HG03442 (cell line): Measurements from ENCODE around the gene ASB12.
A peak's percentile ranks its signal among the peaks of the same experiment; 100 is the strongest.
"Not testable (repeated sequence)": the region's sequence is repeated elsewhere in the genome, so short reads cannot be mapped to it uniquely, and the experiment has no call there.

Experiments
- ATAC-seq: cut with Tn5 transposase; IDR thresholded peaks from one replicate; pipeline ENCODE4 v1.9.1; 2021; ENCODE audit warnings: mild to moderate bottlenecking, moderate library complexity; ENCODE audit not compliant: unreplicated experiment

Gene ASB12, protein sequence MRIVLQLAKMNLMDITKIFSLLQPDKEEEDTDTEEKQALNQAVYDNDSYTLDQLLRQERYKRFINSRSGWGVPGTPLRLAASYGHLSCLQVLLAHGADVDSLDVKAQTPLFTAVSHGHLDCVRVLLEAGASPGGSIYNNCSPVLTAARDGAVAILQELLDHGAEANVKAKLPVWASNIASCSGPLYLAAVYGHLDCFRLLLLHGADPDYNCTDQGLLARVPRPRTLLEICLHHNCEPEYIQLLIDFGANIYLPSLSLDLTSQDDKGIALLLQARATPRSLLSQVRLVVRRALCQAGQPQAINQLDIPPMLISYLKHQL

DNA sequence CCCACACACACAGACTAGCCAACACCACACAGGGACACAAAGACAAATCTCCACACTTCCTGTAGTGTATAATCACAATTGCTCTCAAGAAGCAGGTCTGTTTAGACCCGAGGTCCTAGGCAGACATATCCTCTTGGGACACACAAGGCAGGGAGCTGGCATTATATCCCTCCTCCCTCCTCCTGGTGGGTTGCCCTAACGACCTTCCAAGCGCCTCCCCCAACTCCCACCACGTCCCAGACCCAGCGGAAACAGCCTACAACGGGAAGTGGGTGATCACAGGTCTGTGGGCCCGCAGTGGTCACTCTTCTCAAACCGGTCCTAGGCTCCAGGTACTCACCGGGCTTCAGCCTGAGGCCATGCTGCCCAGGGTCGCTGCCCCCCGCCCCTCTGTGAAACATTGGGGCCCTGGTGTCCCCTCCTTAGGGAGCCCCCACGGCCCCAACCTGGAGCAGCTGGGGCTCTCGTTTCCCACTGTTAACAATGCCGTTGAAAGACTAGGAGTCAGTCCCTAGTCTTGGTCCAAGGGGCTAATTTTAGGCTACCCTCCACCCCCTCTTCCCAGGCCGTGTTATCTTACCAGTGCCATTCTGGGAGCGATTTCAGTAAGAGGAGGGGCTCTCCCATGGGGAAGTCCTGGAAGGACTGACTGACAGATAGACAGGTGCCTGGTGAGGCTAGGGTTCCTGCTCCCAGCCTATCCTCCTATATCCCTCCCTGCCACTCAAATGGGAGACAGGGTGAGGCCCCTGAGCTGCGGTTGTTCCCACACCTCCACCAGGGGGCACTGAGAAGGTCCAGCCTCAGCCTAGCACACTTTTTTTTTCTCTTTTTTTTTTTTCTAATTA lies at the start of gene ASB12:
TSS of gene ASB12 (minus strand) at position 485 of the 848 bp plus-strand sequence. CDS start 4,957 bp downstream, outside the sequence.
- ATAC-seq = no peak

DNA sequence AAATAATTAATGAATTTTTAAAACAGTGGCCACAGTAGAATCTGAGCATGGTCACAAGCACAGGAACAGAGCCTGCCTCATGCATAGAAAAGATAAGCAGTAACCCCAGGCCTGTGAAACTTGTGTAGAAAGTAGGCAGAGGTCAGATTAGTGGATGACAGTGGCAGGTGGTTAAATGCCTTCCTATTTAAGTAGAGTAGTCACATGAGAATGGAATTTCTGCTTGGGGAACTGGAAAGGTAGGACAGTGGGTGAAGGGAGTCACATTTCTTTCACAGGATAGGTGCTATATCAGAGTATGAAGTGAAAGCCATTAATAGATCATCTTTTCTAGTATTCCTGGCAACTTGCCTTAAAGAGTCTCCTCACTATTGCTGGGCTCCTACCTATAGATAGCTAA lies 34.9 kb upstream of the ASB12 start:
- no peak for ATAC-seq

DNA sequence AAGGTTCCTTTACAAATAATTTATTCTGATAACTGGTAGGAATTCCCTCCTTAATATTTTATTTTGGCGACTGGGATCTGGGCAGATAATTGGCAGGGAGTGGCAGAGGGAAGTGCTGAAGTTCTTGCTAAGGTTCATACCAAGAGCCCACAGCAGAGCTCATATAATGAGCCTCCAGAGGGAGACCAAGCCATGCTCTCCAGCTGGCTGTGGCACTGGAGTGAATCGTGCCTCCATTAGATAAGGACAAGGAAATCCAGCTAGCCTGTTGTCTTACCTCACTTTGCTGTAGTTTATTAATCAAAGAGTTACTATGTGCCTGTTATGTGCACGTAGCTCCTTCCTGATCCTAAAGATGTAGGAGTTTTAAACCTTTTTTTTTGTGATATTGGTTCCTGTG lies 1.3 kb downstream of the ASB12 start:
- ATAC-seq = no peak

DNA sequence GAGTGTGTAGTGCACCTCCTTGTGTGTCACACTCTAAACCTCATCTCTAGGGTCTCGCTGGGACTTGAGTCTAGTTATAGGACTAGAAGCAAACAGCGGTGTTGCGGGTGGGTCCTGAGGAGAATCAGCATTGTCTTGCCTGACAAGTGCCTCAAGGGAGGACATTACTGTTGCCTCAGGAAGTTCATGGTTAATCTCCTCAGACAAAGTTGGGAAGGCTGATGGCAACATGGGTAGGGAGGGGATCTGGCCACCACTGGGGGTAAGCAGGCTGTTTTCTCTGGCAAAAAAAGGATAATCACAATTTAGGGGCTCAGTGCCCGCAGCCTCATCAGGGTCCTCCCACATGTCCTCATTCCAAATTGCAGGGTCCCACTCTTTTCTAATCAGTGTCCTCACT lies 12.4 kb downstream of the ASB12 start:
- ATAC-seq = no peak

DNA sequence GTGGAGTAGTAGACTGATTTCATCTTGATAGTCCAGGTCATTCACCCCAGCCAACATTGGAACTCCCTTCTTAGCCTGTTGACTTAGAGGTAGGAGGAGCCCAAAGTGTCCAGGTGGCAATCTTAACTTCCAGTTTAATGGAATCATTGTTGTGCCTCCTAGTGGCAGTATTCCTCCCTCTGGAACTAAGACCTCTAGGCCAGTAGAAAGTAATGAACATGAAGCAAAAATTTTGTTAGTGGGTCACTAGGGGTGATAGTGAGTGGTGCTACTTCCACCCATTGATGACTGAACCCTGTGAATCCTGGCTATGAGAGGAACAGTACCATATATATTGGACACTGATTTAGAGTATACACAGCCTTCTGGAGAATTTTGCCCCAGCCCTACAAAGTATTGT lies 16.4 kb downstream of the ASB12 start:
- not testable (repeated sequence) for ATAC-seq

DNA sequence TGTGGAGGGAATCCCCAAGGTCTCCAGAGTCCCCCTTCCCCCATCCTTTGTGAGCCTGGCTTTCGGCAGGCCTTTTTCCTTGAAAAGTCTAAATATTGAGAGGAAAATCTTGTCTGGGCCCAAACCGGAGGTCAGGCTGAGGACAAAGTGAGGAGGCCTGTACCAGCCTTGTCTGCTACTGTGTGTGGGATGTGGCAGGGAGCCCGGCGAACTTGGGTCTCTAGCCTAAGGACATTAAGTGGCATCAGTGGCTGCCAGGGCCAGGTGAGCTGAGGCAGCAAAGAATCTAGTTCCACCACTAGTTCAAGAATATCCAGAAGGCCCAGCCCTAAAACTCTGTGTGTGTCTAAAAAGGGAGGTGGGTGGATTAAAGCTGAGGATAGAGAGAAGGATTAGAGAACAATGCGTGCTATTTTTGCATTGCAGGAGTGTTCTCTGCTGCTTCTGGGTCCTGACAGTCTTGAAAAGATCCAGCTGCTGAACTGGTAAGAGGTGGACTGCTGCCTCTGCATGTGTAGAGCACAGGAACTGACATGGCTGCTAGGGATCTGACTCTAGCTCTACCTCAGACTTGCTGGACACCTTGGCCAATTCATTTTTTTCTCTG lies 23.7 kb downstream of the ASB12 start:
- no peak for ATAC-seq

DNA sequence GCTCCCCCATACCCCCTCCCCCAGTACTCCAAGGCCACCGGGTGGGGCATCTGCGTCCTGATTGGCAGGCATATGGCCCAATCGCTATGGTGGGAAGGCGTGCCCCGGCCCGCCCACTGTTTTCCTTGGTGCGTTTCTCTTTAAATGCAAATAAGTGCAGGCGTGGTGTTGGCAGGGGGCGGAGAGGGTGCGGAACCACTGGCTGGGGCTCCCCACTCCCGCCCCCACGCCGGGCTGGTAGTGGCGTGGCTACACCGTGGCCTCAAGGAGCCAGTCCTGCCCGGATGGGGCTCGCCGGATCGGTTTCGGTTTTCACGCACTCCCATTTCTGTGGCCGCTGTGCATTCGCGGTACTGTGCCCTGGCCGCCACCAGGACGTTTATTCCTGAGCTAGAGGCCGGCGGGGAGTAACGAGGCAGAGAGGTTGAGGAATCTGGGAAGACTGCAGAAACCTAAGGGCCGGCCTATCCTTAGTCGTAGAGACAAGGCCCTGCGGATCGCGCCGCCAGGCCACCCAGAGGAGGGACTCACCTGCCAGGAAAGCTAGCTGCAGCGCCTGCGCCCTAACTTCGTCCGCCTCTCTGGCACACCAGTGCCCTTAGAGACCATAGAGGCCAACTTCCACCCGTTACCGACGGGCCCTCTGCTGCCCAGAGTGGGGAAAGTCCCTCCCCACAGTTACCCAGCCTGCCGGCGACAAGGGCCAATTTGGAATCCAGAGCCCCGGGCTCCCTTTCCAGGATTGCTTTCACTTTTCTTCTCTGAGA lies 24.5 kb downstream of the ASB12 start:
- peak; percentile 88 for ATAC-seq

DNA sequence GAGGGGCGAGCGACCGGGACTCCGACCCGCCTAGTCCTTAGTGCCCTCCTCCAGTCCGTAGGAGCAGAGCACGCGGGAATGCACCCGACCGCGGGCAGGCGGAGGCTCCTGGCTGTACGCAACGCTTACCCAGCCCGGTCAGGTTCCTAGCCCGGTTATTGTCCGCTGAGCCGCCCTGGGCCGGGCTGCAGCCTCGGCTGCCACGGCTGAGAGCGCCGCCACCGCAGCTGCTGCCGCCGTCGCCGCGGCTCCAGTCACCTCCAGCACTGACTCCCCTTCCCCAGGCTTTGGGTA lies 25.0 kb downstream of the ASB12 start, which contains the start of gene AMER1:
TSS of gene AMER1 (minus strand) at position 268 of the 294 bp plus-strand sequence. CDS start 12,422 bp downstream, outside the sequence.
- peak; percentile 38 for ATAC-seq

DNA sequence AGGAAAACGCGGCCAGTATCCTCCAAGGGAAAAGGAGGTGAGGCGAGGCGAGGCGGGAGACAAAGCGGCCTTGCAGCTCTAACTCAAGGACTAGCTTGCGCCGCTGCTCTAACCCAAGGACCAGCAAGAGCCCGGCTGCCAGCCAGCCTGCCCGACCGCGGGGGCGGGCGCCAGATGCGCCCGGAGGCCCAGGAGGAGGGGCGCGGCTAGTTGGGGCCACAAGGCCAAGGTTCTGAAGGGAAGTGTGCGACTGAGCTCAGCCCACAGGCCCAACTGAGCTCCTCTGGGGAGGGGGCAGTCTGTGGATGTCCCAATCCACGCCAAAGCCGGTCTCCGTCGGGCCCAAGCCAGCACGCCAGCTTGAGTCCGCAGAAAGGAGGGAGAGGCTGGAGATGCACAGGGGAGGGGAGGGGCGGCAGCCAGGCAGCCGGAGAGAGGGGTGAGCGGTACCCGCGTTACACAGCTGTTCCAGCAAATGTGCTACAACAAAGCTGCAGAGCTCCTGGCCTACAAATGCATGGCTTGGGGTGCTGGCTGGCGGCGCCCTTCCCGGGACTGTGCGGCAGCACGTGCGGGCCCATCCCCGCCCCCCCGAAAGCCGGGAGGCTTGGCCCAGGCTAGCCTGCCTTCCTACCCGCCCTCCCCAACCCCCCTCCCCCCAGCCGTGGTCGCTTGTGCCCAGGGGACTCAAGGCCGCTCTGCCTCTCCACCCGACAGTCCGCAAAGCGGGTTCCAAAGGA lies 25.5 kb downstream of the ASB12 start:
- ATAC-seq = peak; percentile 2

DNA sequence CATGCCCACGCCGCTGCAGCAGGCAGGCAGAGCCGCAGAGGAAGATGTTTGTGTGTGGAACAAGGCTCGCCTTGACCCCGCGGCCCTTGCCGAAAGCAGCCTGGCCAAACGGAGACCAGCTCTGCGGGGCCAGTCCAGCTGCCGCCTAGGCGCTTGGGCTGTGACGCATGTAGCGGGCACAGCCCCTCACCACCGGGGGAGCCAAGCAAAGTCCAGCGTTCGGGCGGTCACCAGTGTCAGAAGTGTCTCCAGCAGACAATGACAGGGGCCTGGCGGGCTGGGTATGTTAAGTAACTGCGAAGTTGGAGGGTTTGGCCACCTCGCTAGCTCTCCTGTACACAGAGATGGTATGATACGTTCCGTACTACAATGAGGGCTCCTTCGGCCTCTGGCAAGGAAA lies 26.2 kb downstream of the ASB12 start:
- ATAC-seq = no peak

DNA sequence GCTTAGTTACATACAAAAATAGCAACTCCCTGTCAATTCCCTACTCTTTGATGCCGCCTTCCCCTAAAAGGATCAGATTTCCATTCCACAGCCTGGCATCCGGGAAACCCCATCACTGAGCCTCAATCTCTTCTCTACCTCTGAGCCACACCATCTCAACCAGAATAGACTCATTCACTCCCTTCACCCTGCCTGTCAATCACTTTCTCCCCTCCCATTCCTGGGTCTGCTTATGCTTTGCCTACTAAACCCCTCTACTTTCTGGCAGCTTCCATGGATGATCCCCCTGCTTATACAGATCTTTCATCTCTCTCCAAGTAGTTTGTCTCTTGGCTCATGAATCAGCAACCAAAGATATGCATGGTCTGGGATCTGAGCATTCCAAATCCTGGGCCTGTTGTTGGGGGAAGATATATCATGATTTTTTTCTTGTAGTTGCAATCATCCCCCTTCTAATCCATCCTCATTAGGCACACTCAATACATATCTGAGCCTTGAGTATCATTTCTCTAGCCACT lies 27.5 kb downstream of the ASB12 start:
- ATAC-seq = no peak

DNA sequence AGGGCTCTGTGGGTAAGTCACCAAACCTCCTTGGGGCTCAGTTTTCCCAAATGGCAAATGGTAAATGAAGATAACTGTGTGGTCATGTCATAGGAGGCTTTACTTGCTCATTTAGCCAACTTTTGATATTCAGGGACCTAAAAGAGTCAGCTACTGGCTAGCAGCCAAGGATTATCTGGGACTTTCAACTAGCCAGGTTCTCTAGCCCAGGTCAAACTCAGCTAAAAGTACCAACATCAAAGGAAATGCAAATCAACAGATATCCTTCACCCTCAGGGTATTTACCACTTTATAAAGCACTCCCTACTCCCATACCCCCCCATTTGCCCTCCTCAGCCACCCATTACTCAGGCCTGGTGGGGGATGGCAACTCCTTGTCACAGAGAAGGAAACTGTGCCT lies 32.4 kb downstream of the ASB12 start:
- ATAC-seq = peak; percentile 58

DNA sequence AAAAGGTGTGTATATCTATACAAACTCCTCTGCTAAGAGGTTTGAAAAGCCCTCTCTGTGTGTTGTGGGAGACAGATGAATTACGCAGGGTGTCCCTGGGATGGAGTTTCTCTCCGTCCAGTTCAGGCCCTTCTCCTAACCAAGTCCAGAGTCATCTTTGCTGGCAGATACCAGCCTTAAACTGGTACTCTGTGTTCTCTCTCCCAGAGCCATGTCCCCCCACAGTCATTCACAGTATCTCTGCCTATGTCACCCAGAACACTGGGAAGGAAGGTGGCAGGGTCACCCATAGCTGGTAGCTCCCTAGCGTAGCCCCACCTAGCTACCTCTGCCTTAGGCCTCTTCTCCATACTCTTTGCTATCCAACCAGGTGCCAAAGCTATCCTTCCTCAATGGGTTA lies 33.8 kb downstream of the ASB12 start:
- no peak for ATAC-seq

DNA sequence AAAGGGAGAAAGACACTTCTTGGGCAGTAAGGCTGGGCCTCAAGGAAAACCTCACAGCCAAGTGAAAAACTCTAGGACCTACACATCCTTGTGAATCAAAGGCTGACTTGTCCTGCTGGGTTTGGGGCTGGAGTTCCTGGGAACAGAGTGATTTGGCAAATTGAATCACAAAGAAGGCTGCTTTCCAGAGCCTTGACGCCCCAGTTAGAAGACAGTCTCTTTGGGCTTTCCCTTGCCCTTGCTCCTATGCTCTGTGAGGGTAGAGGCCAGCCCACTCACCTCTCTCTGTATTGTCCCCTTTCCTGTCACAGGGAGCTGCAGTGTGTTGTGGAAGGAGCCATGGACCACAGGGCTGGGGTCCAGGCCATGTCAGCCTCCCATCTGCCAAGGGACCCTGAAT lies 34.5 kb downstream of the ASB12 start:
- ATAC-seq = no peak

DNA sequence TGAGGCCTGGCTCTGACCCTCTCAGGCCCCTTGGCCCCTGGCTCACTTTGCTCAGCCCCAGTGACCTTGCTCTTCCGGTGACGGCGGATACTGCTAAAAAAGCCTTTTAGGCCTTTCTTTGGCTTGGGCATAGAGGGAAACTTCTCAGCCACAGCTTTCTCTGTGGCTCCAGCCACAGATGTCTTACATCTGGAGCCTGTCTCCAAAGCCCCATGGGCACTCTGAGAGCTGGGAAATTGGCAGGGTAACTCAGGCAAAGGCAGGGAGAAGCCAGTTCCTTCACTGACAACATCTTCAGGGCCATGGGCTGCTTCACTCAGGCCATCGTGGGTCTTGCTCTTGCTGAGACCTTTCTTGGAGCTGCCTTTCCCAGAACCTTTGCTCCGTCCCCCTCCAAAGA lies 37.7 kb downstream of the ASB12 start:
- no peak for ATAC-seq

DNA sequence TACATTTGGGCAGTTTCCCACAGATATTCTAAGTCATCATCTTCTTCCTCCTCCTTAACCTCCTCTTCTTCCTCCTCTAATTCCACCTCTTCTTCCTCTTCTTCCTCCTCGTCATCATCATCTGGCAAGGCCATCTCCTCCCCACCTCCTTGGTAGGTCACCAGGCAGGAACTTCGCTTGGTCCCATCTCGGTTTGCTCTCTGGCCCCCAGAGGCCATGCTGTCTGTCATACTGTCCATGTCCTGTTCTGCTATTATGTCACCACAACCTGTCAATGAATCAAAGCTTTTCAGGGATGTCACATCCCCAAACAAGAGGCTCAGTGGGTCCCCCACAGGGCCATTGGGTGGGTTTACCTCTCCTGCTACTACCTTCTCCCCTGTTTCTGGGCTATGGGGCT lies 38.4 kb downstream of the ASB12 start:
- ATAC-seq = no peak

DNA sequence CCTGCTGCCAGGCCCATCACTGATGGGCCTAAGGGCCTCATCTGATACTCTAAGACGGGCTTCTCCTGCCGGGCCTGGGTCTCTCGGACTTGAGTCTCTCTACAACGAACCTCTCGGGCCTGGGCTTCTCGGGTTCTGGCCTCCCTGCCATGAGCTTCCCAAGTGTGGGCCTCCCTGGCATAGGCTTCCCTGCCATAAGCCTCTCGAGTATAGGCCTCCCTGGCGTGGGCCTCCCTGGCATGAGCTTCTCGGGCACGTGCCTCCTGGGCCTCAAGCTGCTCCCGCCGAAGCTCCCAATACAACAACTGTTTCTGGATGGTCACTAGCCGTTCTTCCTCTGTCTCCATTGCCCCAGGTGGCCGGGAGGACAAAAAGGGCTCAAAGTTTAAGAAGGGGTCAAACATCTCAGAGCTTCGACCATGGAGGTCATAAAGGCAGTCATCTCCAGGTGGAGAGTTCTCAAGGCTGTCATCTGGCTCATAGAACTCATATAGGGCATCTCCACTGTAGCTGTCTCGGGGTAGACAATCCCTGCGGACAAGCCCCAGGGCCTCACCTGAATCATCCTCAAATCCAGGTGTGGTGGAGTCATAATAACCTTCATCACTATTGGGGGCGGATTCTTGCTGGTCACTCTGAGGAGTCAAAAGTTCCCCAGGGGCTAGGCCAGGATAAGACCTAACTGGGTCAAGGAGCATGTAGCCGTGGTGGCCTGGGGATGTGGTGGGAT lies 39.0 kb downstream of the ASB12 start:
- ATAC-seq = no peak

DNA sequence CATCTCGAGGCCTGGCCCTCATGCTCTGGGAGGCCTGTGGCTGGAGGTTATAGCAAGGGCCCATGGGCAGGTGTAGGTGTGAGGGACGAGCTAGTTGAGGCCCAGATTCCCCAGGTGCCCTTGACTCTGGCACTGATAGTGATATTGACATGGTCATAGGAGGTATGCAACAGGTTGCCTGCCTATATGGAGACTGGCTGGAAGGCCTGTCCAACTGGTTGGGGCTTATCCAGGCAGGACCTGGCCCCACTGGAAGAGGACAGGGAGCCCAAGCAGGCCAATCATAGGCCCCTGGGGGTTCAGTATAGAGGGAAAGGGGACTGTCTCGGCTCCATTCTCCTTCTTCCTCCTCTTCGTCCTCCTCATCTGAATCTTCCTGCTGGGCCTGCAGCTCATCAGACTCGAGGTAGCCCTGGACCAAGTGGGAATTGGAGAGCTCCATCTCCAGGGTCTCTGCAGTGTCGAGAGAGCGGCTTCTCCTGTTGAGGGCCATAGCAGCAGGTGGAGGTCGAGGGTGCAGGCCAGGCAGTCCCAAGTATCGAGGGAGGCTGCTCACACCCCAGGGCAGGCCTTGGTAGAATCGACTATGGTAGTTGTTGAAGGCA lies 40.2 kb downstream of the ASB12 start:
- no peak for ATAC-seq

DNA sequence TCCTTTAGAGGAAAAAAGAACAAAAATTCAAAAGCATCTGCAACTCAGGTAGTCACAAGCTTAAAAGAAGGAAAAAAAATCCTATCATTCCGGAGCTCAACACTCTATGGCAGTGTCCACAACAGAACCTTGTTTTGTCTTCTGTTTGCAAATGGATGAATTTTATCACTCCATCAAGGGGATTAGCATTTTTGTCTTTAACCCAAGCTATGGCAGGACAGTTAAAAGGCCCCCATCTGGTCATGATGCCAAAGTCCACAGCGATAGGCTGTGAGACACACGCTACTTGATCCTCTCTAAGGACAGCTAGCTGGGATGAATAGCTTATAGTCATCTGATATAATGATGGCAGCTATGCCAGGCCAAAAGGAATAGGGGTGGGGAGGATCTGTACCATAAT lies 41.5 kb downstream of the ASB12 start:
- no peak for ATAC-seq
